KOPT-K1 (cell line): Measurements from ENCODE around the gene UBE4B.
"Not testable (repeated sequence)": the region's sequence is repeated elsewhere in the genome, so short reads cannot be mapped to it uniquely, and the experiment has no call there.

Experiments used
- H3K27ac ChIP-seq: fragments of 200-600 bp; sonication (generic); 2 replicates; pipeline ENCODE4 v1.5.1; 2016; ENCODE audit warnings: antibody characterized with exemption, mild to moderate bottlenecking, low read depth, low read length; ENCODE audit not compliant: poor library complexity, severe bottlenecking
- H3K36me3 ChIP-seq: fragments of 200-600 bp; sonication (generic); 2 replicates; pipeline ENCODE4 v1.5.1; 2017; ENCODE audit warnings: antibody characterized with exemption, mild to moderate bottlenecking, low read length, moderate library complexity; ENCODE audit not compliant: insufficient read depth
- H3K9me3 ChIP-seq: fragments of 200-600 bp; sonication (generic); 2 replicates; pipeline ENCODE4 v1.5.1; 2017; ENCODE audit warnings: antibody characterized with exemption, low read length, mild to moderate bottlenecking; ENCODE audit not compliant: insufficient read depth, poor library complexity, severe bottlenecking

The UBE4B gene

DNA sequence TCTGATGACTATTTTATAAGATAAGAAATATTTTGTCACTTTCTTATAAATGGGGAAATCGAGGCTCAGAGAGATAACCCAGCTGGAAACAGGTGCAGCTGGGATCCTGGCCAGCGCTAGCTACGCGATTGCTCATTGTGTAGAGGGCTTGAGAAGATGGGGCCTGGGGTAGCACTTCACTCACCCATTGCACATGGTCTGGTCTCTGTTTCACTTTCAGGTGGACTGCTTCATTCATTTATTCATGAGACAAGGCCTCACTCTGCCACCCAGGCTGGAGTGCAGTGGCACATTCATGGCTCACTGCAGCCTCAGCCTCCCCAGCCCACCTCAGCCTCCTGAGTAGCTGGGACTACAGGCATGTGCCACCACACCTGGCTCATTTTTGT, 23.8 kb downstream of the UBE4B start:
- Histone ChIP-seq H3K36me3 (peaks cover 23% of the 10 kb centered on the region; the same call in 1 of the 2 replicates), H3K27ac (no peak overlapping the region), H3K9me3 (no peaks in the 10 kb centered on the region)

DNA sequence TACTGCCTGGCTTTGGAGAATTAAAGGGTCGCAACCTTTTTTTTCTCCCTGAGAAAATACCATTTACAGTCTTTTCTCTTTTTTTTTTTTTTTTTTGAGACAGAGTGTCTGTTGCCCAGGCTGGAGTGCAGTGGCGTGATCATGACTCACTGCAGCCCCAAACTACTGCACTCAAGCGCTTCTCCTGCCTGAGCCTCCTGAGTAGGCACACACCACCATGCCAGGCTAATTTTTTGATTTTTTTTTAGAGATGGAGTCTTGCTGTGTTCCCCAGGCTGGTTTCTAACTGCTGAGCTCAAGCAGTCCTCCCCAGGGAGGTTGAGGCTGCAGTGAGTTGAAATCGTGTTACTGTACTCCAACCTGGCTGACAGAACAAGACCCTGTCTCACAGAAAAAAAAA, 24.6 kb downstream of the UBE4B start:
- H3K27ac ChIP-seq, result no peak overlapping the region
- H3K9me3 ChIP-seq, result no peaks in the 10 kb centered on the region
- H3K36me3 ChIP-seq, result peaks cover 17% of the 10 kb centered on the region; the same call in 1 of the 2 replicates

- Histone ChIP-seq H3K27ac (no peak overlapping the region), H3K36me3 (peaks cover 15% of the 10 kb centered on the region; the same call in 1 of the 2 replicates), H3K9me3 (no peaks in the 10 kb centered on the region)
Measured at GRCh38 chr1:10057796-10058195, 25.0 kb downstream of the UBE4B start.

DNA sequence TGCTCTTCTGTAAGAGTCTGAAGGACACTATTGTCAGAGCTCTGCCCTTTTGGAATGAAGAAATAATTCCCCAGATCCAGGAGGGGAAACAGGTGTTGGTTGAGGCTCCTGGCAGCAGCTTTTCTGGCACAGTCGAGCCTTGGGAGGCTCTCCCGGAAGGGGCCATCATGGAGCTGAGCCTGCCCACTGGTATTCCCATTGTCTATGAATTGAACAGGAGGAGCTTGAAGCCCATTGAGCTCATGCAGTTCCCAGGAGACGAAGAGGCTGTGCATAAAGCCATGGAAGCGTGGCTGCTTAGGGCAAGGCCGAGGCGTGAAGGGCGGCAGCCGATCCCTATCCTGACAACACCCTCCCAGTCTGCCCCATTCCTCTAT, 26.6 kb downstream of the UBE4B start:
- Histone ChIP-seq H3K9me3 (no peaks in the 10 kb centered on the region), H3K36me3 (peaks cover 15% of the 10 kb centered on the region; the same call in 1 of the 2 replicates), H3K27ac (no peak overlapping the region)

DNA sequence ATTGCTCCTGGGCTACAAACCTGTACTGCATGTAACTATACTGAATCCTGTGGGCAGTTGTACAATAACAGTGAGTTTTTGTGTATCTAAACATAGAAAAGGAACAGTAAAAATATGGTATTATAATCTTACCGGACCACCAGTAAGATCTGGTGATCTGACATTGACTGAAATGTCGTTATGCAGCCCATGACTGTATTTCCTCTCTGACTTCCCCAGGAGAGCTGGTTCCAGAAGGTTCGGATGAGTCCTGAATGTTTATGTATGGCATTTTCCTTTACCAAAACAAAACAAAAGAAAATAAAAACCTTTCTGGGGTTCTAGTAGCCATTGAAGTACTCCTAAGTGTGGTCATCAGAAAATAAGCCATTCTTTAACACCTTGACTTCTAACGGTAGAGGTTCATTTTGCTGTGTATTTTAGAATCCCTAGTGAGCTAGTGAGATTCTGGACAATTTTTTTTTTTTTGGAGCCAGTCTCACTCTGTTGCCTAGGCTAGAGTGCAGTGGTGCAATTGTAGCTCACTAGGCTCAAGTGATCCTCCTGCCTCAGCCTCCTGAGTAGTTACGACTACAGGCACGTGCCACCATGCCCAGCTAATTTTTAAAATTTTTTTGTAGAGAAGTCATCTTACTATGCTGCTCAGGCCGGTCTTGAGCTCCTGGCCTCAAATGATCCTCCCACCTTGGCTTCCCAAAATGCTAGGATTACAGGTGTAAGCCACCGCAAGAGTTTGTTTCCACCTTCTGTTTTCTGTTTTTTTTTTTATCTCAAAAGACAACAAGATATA, 27.7 kb downstream of the UBE4B start:
- no peak overlapping the region for H3K27ac ChIP-seq
- no peaks in the 10 kb centered on the region for H3K9me3 ChIP-seq
- H3K36me3 ChIP-seq, result peaks cover 15% of the 10 kb centered on the region; the same call in 1 of the 2 replicates

DNA sequence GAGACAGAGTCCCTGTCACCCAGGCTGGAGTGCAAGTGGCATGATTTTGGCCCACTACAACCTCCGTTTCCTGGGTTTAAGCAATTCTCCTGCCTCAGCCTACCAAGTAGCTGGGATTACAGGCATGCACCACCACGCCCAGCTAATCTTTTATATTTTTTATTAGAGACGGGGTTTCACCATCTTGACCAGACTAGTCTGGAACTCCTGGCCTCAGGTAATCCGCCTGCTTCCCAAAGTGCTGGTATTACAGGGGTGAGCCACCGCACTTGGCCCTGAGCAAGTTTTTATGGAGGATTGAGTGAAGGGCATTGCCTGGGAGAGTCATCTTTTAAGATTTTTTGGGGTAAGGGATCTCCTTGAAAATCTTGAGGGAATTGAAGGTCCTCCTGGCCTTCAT, 28.5 kb downstream of the UBE4B start:
- Histone ChIP-seq H3K36me3 (peaks cover 15% of the 10 kb centered on the region; the same call in 1 of the 2 replicates), H3K9me3 (no peaks in the 10 kb centered on the region), H3K27ac (no peak overlapping the region)

GRCh38 chr1:10063878-10064277, 31.1 kb downstream of the UBE4B start:
- H3K27ac ChIP-seq, result no peak overlapping the region
- H3K9me3 ChIP-seq, result no peaks in the 10 kb centered on the region
- peaks cover 9% of the 10 kb centered on the region; the same call in 1 of the 2 replicates for H3K36me3 ChIP-seq

DNA sequence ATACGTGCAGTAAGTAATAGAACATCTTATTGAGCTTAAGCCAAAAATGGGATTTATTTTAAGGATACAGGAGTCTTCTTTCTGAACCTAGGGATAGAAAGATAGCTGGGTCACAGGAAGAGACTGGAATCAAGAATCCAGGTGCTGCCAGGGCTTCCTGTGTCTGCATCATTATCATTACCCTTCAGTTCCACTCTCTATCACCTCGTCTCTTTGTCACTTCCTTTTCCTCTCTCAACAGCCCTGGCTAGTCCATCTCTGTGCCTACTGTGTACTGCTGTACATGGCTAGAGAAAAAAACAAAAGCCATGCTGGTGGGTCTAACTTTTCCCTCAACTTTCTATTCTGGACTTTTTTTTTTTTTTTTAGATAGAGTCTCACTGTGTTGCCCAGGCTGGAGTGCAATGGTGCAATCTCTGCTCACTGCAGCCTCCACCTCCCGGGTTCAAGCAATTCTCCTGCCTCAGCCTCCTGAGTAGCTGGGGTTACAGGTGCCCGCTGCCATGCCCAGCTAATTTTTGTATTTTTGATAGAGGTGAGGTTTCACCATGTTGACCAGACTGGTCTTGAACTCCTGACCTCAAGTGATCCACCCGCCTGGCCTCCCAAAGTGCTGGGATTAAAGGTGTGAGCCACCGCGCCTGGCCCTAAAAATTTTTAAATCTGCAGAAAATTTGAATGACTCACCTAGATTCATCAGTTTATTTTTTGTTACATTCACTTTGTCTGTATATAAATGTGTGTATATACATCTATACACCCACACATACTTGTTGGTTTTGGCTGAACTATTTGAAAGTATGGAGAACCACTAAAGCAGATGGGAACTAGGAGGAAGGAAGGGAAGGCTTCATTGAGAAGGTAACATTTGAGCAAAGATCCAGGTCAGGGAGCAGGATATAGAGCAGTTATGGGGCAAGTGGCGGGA, 31.9 kb downstream of the UBE4B start:
- Histone ChIP-seq H3K9me3 (no peaks in the 10 kb centered on the region), H3K27ac (no peak overlapping the region)

GRCh38 chr1:10065344-10065685, 32.6 kb downstream of the UBE4B start:
- Histone ChIP-seq H3K36me3 (no peaks in the 10 kb centered on the region), H3K27ac (no peak overlapping the region), H3K9me3 (no peaks in the 10 kb centered on the region)

More for the DNA sequence above, 31.9 kb downstream of the UBE4B start:
- H3K36me3 ChIP-seq, result peaks cover 2% of the 10 kb centered on the region; the same call in 1 of the 2 replicates

DNA sequence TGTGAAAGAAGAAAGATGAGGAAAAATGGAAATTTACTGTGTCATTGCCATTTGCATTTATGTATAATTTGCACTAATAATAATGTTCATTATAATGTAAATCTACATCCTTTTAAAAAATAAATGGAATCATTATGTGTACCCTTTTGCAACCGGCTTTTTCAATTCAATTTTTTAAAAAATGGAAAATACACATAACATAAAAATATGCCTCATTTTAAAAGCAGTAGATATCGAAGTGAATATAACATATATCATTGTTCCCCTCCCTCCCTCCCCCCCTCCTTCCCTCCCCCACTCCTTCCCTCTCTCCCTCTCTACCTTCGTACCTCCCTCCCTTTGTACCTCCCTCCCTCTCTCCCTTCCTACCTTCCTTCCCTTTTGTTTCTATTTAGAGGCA, 33.0 kb downstream of the UBE4B start:
- Histone ChIP-seq H3K27ac (no peak overlapping the region), H3K9me3 (no peaks in the 10 kb centered on the region), H3K36me3 (no peaks in the 10 kb centered on the region)

DNA sequence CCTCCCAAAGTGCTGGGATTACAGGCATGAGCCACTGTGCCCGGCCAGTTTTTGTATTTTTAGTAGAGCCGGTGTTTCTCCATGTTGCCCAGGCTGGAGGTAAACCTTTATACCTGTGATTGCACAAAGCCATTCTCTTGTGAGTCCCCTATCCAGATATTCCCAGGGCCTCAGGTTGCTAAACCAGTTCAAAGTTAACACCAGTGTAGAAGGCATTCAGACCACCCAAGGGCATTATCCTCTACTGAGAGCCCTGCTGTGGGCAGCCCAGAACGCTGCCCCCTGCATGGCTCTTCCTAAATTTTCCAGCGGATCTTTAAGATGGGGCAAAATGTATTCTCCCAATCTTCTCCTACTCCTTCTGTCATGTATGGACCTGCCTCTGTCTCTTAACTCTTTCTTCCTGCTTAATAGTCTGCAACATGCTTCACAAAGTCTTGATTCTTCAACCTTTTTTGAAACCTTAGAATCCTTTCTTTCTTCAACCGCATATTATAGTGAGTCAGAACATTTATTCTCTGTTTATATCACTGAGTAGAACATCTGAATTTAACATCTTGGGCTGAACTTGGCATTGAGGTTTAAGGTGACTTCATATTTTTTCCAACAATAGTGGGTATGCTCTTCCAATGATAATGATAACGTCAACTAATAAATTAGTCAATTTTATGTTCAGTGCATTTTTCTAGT, 36.0 kb downstream of the UBE4B start:
- no peak overlapping the region for H3K27ac ChIP-seq
- H3K36me3 ChIP-seq, result no peaks in the 10 kb centered on the region; the same call in 1 of the 2 replicates
- no peaks in the 10 kb centered on the region for H3K9me3 ChIP-seq

DNA sequence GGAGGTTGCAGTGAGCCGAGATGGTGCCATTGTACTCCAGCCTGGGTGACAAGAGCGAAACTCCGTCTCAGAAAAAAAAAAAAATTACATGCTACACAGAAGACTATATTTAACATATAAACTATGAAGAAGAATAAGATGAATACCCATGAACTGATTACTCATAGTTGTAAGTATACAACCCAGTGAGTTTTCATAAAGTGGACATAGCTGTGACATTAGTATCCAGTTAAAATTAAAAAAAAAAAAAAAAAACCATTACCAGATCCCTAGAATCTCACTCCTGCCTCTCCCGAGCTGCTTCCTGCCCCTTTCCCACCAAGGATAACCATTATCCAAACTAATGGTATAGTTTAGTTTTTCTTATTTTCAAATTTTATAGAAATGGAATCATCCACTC, 37.4 kb downstream of the UBE4B start:
- Histone ChIP-seq H3K9me3 (no peaks in the 10 kb centered on the region), H3K27ac (no peak overlapping the region), H3K36me3 (peaks cover 1% of the 10 kb centered on the region; the same call in 1 of the 2 replicates)

DNA sequence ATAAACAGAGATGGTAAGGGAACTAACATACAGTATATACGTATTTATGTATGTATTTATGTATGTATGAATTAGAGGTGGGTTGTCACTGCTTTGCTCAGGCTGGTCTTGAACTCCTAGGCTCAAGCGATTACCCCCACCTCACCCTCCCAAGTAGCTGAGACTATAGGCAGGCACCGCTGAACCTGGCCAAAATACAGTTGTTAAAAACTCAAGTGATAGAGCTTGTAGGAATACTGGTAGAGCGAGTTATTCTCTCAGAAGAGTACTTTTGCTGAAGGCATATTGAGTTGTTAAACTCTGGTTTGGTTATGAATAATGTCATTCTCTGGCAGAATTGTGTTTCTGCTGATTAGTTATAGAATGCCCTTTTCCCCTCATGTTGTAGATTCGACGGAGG, 38.9 kb downstream of the UBE4B start:
- no peak overlapping the region for H3K27ac ChIP-seq
- no peaks in the 10 kb centered on the region for H3K9me3 ChIP-seq
- H3K36me3 ChIP-seq, result peaks cover 7% of the 10 kb centered on the region; the same call in 1 of the 2 replicates

GRCh38 chr1:10073371-10073770, 40.6 kb downstream of the UBE4B start:
- not testable (repeated sequence) for H3K27ac ChIP-seq, H3K9me3 ChIP-seq, H3K36me3 ChIP-seq
